WTC11 (cell line): ENCODE data around the gene NLGN1. TPM values are rescaled to one million over a fixed set of nuclear protein-coding genes. Genes with fewer than 3 reads are reported as not detected.

Experiments
- ATAC-seq: fragments of 200-7000 bp; cut with Tn5 transposase; 2 replicates; pipeline ENCODE4 v1.10.0; 2021; ENCODE audit warnings: mild to moderate bottlenecking, moderate library complexity
- CTCF ChIA-PET: fragments of 300-600 bp; sonication (Branson Sonifier 250); formaldehyde crosslinking; loops from one replicate; lab custom pipeline; 2021; ENCODE audit warnings: antibody characterized with exemption; lab: Charles Lee
- POLR2A ChIA-PET: fragments of 350-600 bp; sonication (Branson Sonifier 250); formaldehyde crosslinking; loops from one replicate; lab custom pipeline; 2021; ENCODE audit warnings: antibody characterized with exemption; lab: Charles Lee
- DNase-seq: peaks from one replicate; pipeline ENCODE4 v3.0.0; 2021; ENCODE audit warnings: low spot score
- H3K27ac Mint-ChIP-seq: 2 replicates; pipeline ENCODE4 v1.8.0; 2021; ENCODE audit warnings: mixed read lengths
- H3K27me3 Mint-ChIP-seq: 2 replicates; pipeline ENCODE4 v1.8.0; 2021; ENCODE audit warnings: low read depth, mild to moderate bottlenecking, moderate library complexity, mixed read lengths
- H3K36me3 Mint-ChIP-seq: 2 replicates; pipeline ENCODE4 v1.8.0; 2021; ENCODE audit warnings: mixed read lengths
- H3K4me1 Mint-ChIP-seq: 2 replicates; pipeline ENCODE4 v1.8.0; 2022; ENCODE audit warnings: mixed read lengths
- H3K4me3 Mint-ChIP-seq: 2 replicates; pipeline ENCODE4 v1.8.0; 2021; ENCODE audit warnings: mild to moderate bottlenecking, moderate library complexity, mixed read lengths
- H3K9me3 Mint-ChIP-seq: 2 replicates; pipeline ENCODE4 v1.8.0; 2021; ENCODE audit warnings: mixed read lengths
- ATF1 ChIP-seq: sonication (generic); formaldehyde crosslinking; IDR thresholded peaks from 2 replicates; pipeline ENCODE4 v1.8.1; 2023; ENCODE audit warnings: mild to moderate bottlenecking, moderate library complexity, missing genetic modification reagents
- ATF6 ChIP-seq: sonication (generic); formaldehyde crosslinking; IDR thresholded peaks from 2 replicates; pipeline ENCODE4 v1.8.1; 2023; ENCODE audit warnings: mild to moderate bottlenecking, missing genetic modification reagents
- CBFB ChIP-seq: sonication (generic); formaldehyde crosslinking; IDR thresholded peaks from 2 replicates; pipeline ENCODE4 v1.8.1; 2022; ENCODE audit warnings: mild to moderate bottlenecking, low read depth, missing genetic modification reagents
- CDX4 ChIP-seq: fragments of 250-450 bp; sonication (Bioruptor Pico); IDR thresholded peaks from 2 replicates; pipeline ENCODE4 v1.9.0; 2021; ENCODE audit warnings: moderate library complexity, mild to moderate bottlenecking, inconsistent platforms, borderline replicate concordance
- E2F4 ChIP-seq: sonication (generic); formaldehyde crosslinking; IDR thresholded peaks from 2 replicates; pipeline ENCODE4 v1.8.1; 2022; ENCODE audit warnings: low read depth, mild to moderate bottlenecking, moderate library complexity, missing genetic modification reagents, borderline replicate concordance
- ERG ChIP-seq: fragments of 250-450 bp; sonication (Bioruptor Pico); IDR thresholded peaks from 2 replicates; pipeline ENCODE4 v1.8.0; 2021; ENCODE audit warnings: mild to moderate bottlenecking
- GABPB1 ChIP-seq: sonication (generic); formaldehyde crosslinking; IDR thresholded peaks from 2 replicates; pipeline ENCODE4 v1.8.1; 2023; ENCODE audit warnings: mild to moderate bottlenecking, missing genetic modification reagents
- GTF2I ChIP-seq: fragments of 250-450 bp; sonication (Bioruptor Pico); conservative IDR thresholded peaks from 2 replicates; pipeline ENCODE4 v1.4.0; 2021; ENCODE audit warnings: mild to moderate bottlenecking
- MAX ChIP-seq: sonication (generic); formaldehyde crosslinking; IDR thresholded peaks from 2 replicates; pipeline ENCODE4 v1.8.0; 2022; ENCODE audit warnings: mild to moderate bottlenecking, missing genetic modification reagents
- NR1H2 ChIP-seq: sonication (generic); formaldehyde crosslinking; IDR thresholded peaks from 2 replicates; pipeline ENCODE4 v1.9.0; 2021; ENCODE audit warnings: mild to moderate bottlenecking, moderate library complexity, missing genetic modification reagents
- PRDM15 ChIP-seq: sonication (generic); formaldehyde crosslinking; IDR thresholded peaks from 2 replicates; pipeline ENCODE4 v1.8.0; 2022; ENCODE audit warnings: missing genetic modification reagents
- TP53 ChIP-seq: sonication (generic); formaldehyde crosslinking; IDR thresholded peaks from 2 replicates; pipeline ENCODE4 v1.8.1; 2023; ENCODE audit warnings: mild to moderate bottlenecking, missing genetic modification reagents
- ZBTB21 ChIP-seq: sonication (generic); formaldehyde crosslinking; IDR thresholded peaks from 2 replicates; pipeline ENCODE4 v1.8.1; 2023; ENCODE audit warnings: mild to moderate bottlenecking, missing genetic modification reagents, borderline replicate concordance
- ZBTB43 ChIP-seq: sonication (generic); formaldehyde crosslinking; IDR thresholded peaks from 2 replicates; pipeline ENCODE4 v1.8.1; 2023; ENCODE audit warnings: mild to moderate bottlenecking, missing genetic modification reagents
- ZNF121 ChIP-seq: sonication (generic); formaldehyde crosslinking; IDR thresholded peaks from 2 replicates; pipeline ENCODE4 v1.8.0; 2023; ENCODE audit warnings: missing genetic modification reagents
- ZNF219 ChIP-seq: sonication (generic); formaldehyde crosslinking; IDR thresholded peaks from 2 replicates; pipeline ENCODE4 v1.8.0; 2023; ENCODE audit warnings: missing genetic modification reagents, mild to moderate bottlenecking, borderline replicate concordance
- ZNF416 ChIP-seq: fragments of 250-450 bp; sonication (Bioruptor Pico); IDR thresholded peaks from 2 replicates; pipeline ENCODE4 v1.9.0; 2021; ENCODE audit warnings: mild to moderate bottlenecking, inconsistent platforms
- total RNA-seq: library from RNA; stranded (reverse); gene quantifications from 3 replicates; pipeline ENCODE4 v1.2.3, GENCODE V29; 2021

NLGN1 gene
- total RNA-seq, 1 experiment from 2014 or later: 12.4 TPM

GRCh38 chr3:173799060-173799816 lies 401.7 kb downstream of the NLGN1 start:
- Mint-ChIP-seq H3K27ac (peak overlapping the region; percentile 78), H3K4me3 (peak overlapping the region; percentile 23), H3K27me3 (no peaks in the 10 kb centered on the region), H3K9me3 (no peaks in the 10 kb centered on the region), H3K4me1 (peaks cover 52% of the 10 kb centered on the region), H3K36me3 (no peaks in the 10 kb centered on the region)
- ATAC-seq (no peak), DNase-seq (no peak)
- POLR2A ChIA-PET: no interaction called here
- TF ChIP-seq TP53 (CRISPR knock-in tag) (no peak), CBFB (CRISPR knock-in tag) (no peak), E2F4 (CRISPR knock-in tag) (no peak), ZNF416 (no peak), ZNF219 (no peak), ZNF121 (no peak), NR1H2 (CRISPR knock-in tag) (no peak), CDX4 (CRISPR knock-in tag) (no peak), ZBTB43 (no peak), ATF6 (CRISPR knock-in tag) (no peak), GABPB1 (CRISPR knock-in tag) (no peak), PRDM15 (CRISPR knock-in tag) (no peak), GTF2I (CRISPR knock-in tag) (no peak), ATF1 (no peak), ZBTB21 (CRISPR knock-in tag) (no peak)
- CTCF ChIA-PET: no interaction called here

GRCh38 chr3:173800154-173800553 lies 402.6 kb downstream of the NLGN1 start:
- peak overlapping the region; percentile 51 for H3K4me3 Mint-ChIP-seq
- DNase-seq (no peak), ATAC-seq (no peak)
- ChIA-PET CTCF (no interaction called here), POLR2A (no interaction called here)
- TF ChIP-seq ERG (CRISPR knock-in tag) (no peak), MAX (CRISPR knock-in tag) (no peak)
- peak overlapping the region; percentile 93 for H3K27ac Mint-ChIP-seq
- no peaks in the 10 kb centered on the region for H3K9me3 Mint-ChIP-seq
- peaks cover 52% of the 10 kb centered on the region for H3K4me1 Mint-ChIP-seq
- no peaks in the 10 kb centered on the region for H3K36me3 Mint-ChIP-seq
- no peaks in the 10 kb centered on the region for H3K27me3 Mint-ChIP-seq
